GM23338 (cell line): ENCODE data around the gene ACSS3.

ENCODE experiments used
- CREB1 ChIP-seq: fragments of 250-450 bp; sonication (Bioruptor Pico); IDR thresholded peaks from 2 replicates; pipeline ENCODE4 v1.5.0; 2020; ENCODE audit warnings: low read depth, mild to moderate bottlenecking, moderate library complexity
- CTCF ChIP-seq, 2 experiments: fragments of 200-600 bp in 1 of 2; sonication (generic) in 1 of 2; conservative IDR thresholded peaks; 2 replicates each; pipeline versions ENCODE4 v1.5.1 to v1.6.1; 2016 to 2017; ENCODE audit warnings: antibody characterized with exemption in 2 of 2, low read depth in 2 of 2, mild to moderate bottlenecking in 2 of 2, moderate library complexity in 1 of 2
- EZH2 ChIP-seq: fragments of 200-600 bp; sonication (generic); IDR thresholded peaks from one replicate; pipeline ENCODE4 v1.8.0; 2017; ENCODE audit warnings: antibody characterized with exemption, mild to moderate bottlenecking, low read depth; ENCODE audit not compliant: unreplicated experiment
- EZH2phosphoT487 ChIP-seq: fragments of 200-600 bp; sonication (generic); IDR thresholded peaks from one replicate; pipeline ENCODE4 v1.8.1; 2018; ENCODE audit warnings: antibody characterized with exemption; ENCODE audit not compliant: unreplicated experiment
- JUNB ChIP-seq: IDR thresholded peaks from one replicate; pipeline ENCODE4 v1.6.1; 2016; ENCODE audit warnings: antibody characterized with exemption; ENCODE audit not compliant: unreplicated experiment
- POLR2AphosphoS5 ChIP-seq: IDR thresholded peaks from 2 replicates; pipeline ENCODE4 v1.6.1; 2016; ENCODE audit warnings: antibody characterized with exemption, low read depth
- REST ChIP-seq: IDR thresholded peaks from one replicate; pipeline ENCODE4 v1.6.1; 2018; ENCODE audit warnings: antibody characterized with exemption; ENCODE audit not compliant: unreplicated experiment
- ZNF114 ChIP-seq: fragments of 250-450 bp; sonication (Bioruptor Pico); IDR thresholded peaks from 2 replicates; pipeline ENCODE4 v1.5.0; 2020; ENCODE audit warnings: mild to moderate bottlenecking, moderate library complexity

- TF ChIP-seq CTCF (conservative IDR thresholded peaks at IDR 0.05; ENCODE audit: low read depth in 2 of 2) (no peak), POLR2AphosphoS5 (no peak), JUNB (no peak), REST (no peak), EZH2phosphoT487 (no peak), EZH2 (no peak), CREB1 (no peak), ZNF114 (CRISPR knock-in tag) (no peak)
These were observed 181.5 kb downstream of the ACSS3 start for GRCh38 chr12:81259360-81259759.
